GM21786 (cell line): ENCODE measurements around the gene XIST.
"Not testable (repeated sequence)": the region's sequence is repeated elsewhere in the genome, so short reads cannot be mapped to it uniquely, and the experiment has no call there.

ENCODE experiments used
- ATAC-seq: cut with Tn5 transposase; IDR thresholded peaks from one replicate; pipeline ENCODE4 v1.9.1; 2021; ENCODE audit not compliant: unreplicated experiment

The XIST gene

DNA sequence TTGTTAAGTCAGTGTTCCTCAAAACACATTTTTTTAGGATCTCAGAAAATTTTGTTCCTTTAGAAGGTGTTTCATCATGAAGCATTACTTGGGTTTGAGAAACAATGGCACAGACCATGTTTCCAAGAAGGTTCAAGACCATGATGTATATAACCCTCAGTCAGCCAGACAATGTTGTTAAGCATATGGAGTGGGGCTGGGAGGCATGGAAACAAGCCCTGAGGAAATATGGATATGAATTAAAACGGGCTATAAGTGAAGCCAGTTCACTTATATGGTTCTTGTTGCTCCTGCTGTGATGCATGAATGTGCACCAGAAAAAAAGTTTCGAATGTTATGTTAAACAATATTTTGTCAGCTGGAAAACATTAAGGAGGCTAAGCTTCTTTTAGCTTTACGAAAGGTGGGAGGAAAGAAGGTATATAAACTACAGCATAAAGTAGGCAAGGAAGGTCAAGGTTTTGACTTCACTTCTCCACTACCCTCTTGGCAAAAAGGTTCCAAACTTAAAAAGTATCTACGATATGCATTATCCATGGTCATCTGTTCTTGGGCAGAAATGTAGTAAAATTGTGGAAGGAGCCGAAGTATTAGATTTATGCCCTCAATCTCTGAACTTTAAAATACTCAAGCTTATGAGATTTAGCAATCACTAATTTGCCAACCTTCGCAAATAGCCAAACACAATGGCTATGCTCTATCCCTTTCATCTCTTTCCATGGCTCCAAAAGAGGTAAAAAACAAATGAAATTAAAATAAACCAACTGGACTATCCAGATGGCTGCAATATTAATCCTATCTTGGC lies 12.2 kb downstream of the XIST start:
- no peak for ATAC-seq

DNA sequence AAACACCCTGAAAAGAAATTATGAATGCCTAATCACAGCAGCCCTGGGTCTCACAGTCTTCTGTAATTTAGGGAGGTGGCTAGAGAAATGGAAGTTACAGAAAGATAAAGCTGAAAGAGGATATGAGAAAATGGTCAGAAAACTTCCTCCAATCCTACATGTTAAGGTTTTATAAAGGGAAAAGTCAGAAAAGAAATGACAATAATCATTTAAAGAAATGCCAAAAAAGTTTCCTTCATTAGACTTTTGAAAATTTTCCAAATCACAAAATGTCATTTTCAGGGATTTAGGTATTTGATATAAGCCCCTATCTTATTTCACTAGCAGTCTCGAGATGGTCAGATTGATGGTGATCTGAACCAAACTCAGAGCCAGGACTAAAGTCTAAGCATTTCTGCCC lies 13.4 kb downstream of the XIST start:
- ATAC-seq, result no peak

DNA sequence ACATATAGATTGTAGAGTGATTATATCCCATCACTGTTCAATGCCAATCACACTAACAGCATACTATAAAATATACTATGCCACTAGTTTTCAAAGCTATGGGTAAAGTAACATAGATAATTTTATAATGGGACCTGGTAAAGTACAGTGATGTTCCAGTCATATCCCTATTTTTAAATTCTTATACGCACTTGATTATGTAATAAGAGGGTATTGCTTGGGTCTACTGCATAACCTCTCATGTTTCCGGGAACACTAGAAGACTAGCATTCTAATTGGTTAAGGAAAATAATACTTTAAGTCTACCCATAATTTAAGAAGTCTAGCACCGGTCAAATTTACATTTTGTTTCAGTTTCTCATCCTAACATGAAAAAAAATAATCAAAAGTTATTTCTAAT lies 14.4 kb downstream of the XIST start:
- ATAC-seq, result no peak

DNA sequence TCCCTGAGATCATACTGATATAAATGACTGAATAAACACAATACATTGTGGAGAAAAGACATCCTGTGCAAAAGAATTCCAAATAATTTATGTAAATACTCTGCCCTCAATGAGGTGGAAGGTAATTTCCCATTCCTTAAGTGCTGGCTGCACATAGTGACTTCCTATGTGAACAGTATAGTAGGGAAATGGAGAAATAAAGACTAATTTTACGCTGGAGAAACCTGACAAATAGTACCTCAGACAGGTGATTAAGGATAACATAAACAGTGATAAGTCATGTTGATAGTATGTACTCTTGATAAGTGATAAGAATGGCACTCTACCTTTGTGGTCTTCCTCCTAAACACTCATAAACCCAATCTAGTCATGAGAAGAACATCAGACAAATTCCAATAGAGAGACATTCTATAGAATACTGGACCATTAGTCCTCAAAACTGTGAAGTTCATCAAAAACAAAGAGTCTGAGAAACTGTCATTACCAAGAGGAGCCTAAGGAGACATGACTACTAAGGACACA lies 15.5 kb downstream of the XIST start:
- no peak for ATAC-seq

DNA sequence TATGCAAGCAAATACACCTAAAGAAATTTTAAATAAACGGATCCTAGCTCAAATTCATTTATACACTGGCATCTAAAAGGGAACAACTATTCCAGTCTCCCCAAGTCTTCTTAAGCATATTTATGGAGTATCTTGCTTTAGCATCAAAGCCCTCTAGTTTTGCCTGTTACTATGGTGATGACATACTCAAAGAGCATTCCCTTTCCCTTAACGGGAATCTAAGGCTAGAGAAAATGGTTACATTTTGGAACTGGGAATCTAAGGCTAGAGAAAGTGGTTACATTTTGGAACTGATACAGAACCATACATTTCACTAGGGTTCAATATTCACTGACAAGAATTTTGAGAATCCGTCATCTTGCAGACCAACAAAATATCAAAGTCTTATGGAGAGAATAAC lies 18.3 kb downstream of the XIST start:
- no peak for ATAC-seq

DNA sequence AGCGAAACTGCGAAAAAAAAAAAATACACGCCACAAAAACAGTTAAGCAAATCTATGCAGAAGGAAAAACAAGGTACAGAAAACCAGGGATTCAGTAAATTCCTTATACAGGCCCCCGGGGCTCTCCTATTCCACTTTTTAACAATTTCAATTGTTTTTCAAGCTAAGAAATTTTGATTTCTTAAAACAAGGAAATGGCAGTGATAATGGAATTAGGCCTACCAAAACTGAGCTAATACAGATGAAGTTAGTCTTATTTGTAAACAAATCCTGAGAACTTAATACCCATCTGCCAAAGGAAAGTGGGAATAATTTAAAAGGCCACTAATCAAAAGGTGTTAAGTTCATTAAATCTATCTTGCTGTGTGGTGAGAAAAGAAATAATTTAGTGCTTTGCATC lies 20.2 kb downstream of the XIST start:
- no peak for ATAC-seq

DNA sequence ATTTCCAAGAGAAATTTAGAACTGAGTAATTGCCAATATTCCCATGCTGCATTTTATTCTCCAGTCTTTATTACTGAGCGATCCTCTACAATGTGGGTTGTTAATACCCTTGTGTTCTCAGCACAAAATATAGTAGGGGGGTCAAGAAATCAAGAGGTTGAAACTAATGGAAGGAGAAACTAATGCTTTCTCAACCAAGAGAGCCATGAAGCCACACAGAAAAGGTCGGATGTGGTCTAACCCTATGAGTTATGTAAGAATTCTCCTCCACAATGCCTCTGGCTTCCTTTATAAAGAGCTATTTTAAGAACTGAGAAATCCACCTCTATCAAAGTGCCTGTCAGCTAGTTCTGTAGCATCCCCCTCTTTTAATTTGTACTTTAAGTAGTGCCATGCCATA lies 21.0 kb downstream of the XIST start:
- no peak for ATAC-seq

DNA sequence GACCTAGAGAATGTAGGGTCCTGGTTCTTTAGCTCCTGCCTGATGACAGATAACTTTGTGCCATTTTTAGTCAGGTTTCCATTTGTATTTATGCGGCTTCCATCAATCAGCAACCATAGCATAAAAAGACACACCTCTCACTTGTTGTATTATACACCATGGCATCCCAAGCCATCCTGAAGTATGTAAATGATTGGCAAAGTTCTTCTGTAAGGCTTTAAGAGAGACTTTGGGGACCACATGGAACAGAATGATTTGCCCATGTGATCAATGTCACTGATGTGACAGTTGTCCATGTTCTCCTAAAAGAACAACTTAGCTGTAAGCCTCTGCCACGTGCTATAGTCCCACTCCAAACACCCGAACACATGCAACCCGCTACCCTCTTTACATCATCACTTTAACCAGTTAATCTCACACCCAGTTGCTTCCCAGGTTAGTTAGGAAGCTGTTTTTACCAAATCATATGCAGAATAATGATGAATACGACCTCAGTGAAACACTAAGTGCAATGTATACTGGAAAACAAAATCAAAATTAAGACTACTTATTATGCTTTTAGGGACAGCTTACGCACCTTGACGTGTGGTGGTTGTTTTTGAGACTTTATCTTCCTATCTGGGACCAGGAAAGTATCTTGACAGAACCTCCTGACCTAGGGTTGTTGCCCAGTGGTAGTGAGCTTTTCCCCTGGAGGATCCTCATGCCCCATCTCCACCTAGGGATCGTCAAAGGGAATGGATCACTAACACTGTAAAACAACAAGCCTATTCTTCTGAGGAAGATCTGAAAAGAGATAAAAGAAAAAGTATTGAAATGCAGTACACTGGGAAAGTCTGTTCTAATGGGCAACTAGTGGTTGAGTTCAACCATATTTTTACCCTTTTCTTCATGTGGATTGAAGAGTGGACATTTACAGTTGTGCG lies 21.8 kb downstream of the XIST start:
- ATAC-seq, result no peak

DNA sequence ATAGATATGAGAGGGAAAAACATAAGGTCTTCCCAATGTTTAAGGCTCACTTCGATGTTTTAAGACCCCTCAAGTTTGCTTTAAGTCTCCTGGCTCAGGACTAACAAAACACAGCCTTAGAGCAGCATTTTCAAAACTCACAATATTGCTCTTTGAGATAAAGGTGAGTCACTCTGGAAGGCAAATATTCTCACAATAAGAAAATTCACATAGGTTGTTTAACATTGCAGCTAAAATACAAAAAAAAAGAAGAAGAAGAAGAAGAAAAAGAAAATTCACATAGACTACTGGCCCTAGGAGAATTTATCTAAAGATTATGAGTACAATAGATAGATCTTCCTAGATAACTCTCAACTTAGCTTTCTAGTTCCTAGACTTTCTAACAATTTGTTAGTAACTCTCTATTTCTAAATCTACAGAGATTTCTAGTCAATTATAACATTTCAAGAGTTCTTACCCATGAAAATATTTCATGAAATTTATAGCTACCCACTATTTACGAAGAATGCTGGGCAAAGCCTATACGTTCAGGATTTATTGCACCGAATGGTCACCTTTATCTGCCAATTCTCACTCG lies 22.5 kb downstream of the XIST start:
- ATAC-seq, result no peak

DNA sequence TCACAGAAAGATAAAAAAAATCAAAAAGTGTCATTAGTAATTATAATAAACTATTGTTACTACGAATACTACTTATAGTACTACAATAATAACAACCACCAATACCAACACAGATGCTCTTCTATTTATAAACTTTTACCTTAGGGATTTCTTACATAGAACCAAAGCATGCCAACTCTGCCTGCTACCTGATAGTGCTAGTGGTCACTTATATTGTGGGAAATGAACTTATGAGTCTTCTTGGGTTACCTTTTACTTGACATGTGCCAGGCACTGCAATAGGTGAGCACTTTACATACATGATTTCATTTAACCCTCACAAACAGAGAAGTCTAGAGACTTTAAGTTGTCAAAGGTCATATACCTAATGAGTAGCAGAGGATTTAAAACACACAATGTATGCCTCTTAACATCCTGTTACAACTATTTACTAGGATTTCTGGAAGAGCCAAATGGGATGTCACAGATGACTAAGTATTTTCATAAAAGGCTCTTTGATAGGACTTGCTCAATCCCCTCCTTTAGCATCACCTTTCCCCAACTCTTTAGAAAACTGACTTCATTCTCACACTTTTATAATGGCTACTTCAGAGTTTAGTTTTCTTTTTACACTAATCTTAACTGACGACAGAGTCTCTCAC lies 24.3 kb downstream of the XIST start:
- no peak for ATAC-seq

DNA sequence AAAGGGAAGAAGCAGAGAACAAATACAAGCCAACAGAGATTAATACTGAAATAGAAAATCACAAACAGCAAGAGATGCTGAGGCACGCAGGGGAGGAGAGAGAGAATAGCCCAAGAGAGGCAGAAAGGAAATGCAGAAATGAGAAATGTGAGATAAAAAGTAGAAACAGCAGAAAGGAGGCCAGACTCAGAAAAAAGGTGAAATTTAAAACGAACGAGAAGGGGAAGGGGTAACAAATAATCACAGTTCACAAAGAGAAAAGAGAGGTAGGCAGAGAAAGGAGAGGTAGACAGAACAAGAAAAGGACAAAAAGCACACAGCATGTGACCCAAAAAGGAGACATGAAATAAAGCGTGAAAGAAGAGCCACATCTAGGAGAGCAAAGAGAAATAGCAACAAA lies 25.1 kb downstream of the XIST start:
- no peak for ATAC-seq

DNA sequence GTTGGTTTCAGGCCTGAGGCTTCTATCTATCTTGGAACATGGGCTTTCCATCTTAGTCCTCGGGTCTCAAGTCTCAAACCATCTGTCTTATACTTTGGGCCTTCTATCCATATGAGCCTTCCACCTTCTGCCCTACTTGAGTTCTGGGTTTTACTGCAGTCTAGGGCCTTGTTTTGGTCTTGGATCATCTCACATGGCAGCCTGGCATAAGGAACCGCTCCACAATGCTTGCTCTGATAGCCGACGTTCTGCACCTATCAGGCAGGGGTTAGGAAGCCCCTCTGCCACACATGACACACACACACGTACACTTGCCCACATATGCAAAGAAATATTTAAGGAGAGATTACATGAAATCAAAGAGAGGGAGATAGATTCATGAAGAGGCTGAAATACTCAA lies 25.5 kb downstream of the XIST start:
- no peak for ATAC-seq

DNA sequence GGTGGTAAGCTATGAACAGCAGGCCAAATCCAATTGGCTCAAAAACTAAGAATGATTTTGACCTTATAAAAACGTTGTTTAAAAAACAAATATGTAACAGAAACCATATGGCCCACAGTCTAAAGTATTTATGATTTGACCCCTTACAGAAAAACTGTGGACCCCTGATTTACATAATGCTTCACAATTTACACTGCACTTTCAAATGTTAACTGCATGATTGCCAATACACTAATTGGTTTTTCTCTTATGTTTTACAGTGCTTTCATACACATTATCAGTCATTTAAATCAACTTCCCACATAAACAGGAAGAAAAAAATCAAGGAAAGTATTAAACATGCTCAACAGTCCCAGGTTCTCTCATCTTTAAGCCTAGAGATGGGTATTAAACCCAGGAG lies 26.9 kb downstream of the XIST start:
- no peak for ATAC-seq

DNA sequence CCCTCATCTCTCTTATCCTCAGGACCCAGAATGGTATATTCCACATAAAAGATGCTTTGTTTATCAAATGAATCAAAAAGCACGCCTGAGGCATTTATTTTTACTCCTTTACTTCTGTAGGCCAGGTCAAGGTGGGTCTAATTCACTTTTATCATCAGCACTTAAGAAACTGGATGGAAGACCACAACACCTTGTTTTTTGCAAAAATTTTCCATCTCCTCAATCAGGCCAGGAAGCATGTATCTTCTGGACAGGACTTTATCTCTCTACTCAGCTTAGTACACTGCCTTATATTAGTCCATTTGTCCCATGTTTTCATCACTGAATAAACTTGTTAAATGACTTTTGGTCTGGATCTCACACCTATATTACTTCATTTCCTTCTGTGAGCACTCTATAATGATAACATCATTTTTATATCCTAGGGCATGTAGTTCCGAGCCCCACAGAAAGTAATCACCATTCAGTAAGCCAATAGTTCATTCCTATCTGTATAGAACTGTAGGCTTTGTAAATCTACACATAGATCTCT lies 29.0 kb downstream of the XIST start:
- no peak for ATAC-seq

DNA sequence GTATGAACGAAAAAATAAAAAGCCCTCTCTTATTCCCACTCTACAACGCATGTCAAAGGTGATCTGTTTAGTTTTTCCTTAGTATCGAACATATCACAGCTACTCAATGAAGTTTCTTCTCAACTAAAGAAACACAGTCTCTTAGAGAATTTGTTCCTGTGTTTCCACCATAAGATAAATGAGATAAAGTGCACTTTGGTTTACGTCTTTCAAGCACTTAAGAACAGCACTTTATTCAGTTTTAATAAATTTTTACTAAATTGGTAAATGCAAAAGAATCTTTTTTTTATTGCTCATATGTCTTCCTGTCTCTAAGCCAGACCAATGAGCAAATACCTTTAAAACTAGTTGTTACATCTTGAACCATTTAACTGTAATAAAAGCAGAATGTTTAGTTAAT lies 29.7 kb downstream of the XIST start:
- ATAC-seq, result no peak

DNA sequence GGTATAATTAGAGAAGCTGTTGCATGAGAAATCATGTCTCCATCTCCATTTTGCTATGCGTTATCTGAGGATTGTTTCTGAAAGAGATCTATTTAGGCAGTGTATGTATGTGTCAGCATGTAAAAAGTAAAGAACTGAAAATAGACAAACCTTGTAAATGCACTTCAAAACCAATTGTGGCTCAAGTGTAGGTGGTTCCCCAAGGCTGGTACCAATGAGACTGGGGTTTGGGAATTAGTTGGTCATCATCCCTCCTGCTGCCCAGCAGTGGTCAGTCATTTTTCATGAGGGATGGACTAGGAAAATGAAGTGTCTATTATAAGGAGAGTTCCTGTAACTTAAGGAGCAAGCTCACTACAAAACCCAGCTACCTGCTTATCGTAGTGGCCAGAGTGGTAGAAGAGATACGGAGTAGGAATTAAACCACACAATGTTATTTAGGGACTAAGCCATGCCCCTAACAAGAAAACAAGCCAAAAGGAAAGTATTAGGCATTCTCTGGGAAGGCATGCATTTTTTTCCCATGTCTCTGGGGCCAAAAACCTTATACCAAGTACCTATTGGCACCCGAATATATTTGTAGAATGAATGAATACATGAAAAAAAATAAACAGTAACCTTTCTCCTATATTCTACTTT lies 30.5 kb downstream of the XIST start:
- no peak for ATAC-seq

DNA sequence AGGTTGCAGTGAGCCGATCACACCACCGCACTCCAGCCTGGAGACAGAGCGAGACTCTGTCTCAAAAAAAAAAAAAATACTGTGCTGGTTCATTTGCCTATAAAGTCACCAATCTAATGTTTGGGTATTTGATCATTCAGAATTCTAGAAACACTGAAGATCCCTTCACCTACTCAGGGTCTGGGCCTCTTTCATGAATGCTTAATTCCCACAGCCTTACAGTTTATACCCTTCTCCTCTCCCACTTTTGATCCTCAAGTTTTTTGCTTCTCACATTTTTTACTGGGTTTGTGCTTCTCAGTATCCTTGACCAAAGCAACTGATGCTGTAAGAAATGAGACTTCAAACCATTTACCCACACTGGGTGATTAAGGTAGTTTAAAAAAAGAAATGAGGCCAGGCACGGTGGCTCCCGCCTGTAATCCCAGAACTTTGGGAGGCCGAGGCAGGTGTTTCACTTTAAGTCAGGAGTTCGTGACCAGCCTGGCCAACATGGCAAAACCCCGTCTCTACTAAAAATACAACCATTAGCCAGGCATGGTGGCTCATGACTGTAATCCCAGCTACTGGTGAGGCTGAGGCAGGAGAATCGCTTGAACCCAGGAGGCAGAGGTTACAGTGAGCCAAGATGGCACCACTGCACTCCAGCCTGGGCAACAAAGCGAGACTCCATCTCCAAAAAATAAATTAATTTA lies 32.5 kb downstream of the XIST start:
- ATAC-seq, result not testable (repeated sequence)

DNA sequence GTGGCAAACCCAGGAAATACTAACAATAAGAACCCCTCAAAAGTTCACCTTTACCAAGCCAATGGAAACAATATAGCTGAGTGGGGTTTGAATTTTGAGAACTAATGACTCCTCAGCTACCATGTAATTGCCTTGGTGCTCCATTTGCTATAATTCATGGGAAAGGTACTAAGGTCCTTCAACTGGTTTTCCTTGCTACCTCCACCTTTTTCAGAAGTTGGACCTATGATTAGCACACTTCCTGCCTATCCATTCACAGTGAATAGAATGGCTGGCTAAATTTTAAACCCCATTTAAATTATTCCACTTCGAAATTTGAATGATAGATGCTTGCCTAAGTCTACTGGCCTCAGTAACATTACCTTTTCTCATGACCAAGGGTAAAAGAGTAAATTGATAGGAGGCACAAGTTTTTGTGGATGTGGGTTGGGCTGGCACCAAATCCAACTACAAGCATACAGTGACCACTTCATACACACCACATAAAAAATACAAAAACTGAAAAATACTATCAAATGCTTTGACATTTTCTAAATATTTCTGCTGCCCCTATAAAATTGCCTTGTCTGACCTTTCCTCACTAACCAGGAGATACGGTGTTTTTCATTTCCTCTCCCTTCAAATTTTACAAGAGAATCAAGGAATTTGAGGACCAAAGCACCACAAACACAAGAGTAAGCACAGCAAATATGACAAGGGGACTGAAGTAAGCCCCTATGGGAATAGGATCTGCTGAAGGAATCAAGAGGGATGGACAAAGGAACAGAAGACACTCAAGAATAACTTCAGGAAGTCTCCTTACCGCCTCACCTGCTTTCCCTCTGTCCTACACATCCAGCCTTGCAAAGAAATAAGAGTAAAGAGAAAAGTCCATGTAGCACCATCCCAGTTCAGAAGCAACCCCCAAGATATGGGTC lies 34.1 kb downstream of the XIST start:
- no peak for ATAC-seq
